Measurements from ENCODE around the gene ATP5MG.

ATP5MG gene

GRCh38 chr11:118375978-118376377 is 25.4 kb upstream of the ATP5MG start:
- no peaks in the 10 kb centered on the region for H3K79me2 ChIP-seq (ENCODE audit: low read length)
- TF ChIP-seq EZH2 (optimal IDR thresholded peaks at IDR 0.05; ENCODE audit: low read depth, low read length) = no peak
- TF ChIP-seq EZH2phosphoT487 (IDR thresholded peaks at IDR 0.05; ENCODE audit: low read length) = no peak
- TF ChIP-seq CTCF (IDR thresholded peaks at IDR 0.05; ENCODE audit: low read length) = no peak
- H3K4me3 ChIP-seq (ENCODE audit: low read length) = no peak overlapping the region
- no peak for DNase-seq
- no peaks in the 10 kb centered on the region for H4K20me1 ChIP-seq (ENCODE audit: insufficient read depth, low read length)
- peaks cover 9% of the 10 kb centered on the region; the same call in 1 of the 2 replicates for H3K36me3 ChIP-seq (replicated peaks; ENCODE audit: insufficient read depth, low read length)
- H3K9ac ChIP-seq (ENCODE audit: low read length) = no peak overlapping the region
- H3K27ac ChIP-seq (ENCODE audit: low read length) = no peak overlapping the region
- H3K9me2 ChIP-seq (replicated peaks; ENCODE audit: insufficient read depth, low read length) = no peaks in the 10 kb centered on the region
- no peak overlapping the region for H2AFZ ChIP-seq (ENCODE audit: low read length)
- H3K27me3 ChIP-seq (replicated peaks; ENCODE audit: insufficient read depth, low read length) = no peaks in the 10 kb centered on the region
- no peaks in the 10 kb centered on the region for H3K9me3 ChIP-seq (replicated peaks; ENCODE audit: insufficient read depth, low read length)
- H3F3A ChIP-seq (ENCODE audit: insufficient read depth, low read length) = no peaks in the 10 kb centered on the region
- no peak overlapping the region for H3K4me2 ChIP-seq (ENCODE audit: low read depth, low read length)
- H3K4me1 ChIP-seq (ENCODE audit: low read length) = no peaks in the 10 kb centered on the region

GRCh38 chr11:118379497-118379896 is 21.9 kb upstream of the ATP5MG start:
- Histone ChIP-seq H4K20me1 (ENCODE audit: insufficient read depth, low read length) (no peaks in the 10 kb centered on the region), H3K27ac (ENCODE audit: low read length) (no peak overlapping the region), H3K36me3 (replicated peaks; ENCODE audit: insufficient read depth, low read length) (peaks cover 5% of the 10 kb centered on the region; the same call in 1 of the 2 replicates), H3K9ac (ENCODE audit: low read length) (no peak overlapping the region), H3K4me2 (ENCODE audit: low read depth, low read length) (no peak overlapping the region), H3K79me2 (ENCODE audit: low read length) (no peaks in the 10 kb centered on the region), H3K27me3 (replicated peaks; ENCODE audit: insufficient read depth, low read length) (no peaks in the 10 kb centered on the region), H3K9me2 (replicated peaks; ENCODE audit: insufficient read depth, low read length) (no peaks in the 10 kb centered on the region), H3K9me3 (replicated peaks; ENCODE audit: insufficient read depth, low read length) (no peaks in the 10 kb centered on the region), H2AFZ (ENCODE audit: low read length) (no peak overlapping the region), H3K4me3 (ENCODE audit: low read length) (no peak overlapping the region), H3F3A (ENCODE audit: insufficient read depth, low read length) (no peaks in the 10 kb centered on the region), H3K4me1 (ENCODE audit: low read length) (no peaks in the 10 kb centered on the region)
- TF ChIP-seq EZH2 (optimal IDR thresholded peaks at IDR 0.05; ENCODE audit: low read depth, low read length) (no peak), CTCF (IDR thresholded peaks at IDR 0.05; ENCODE audit: low read length) (no peak), EZH2phosphoT487 (IDR thresholded peaks at IDR 0.05; ENCODE audit: low read length) (no peak)
- DNase-seq = no peak

GRCh38 chr11:118380571-118380970 is 20.8 kb upstream of the ATP5MG start:
- Histone ChIP-seq H3K4me3 (ENCODE audit: low read length) (no peak overlapping the region), H2AFZ (ENCODE audit: low read length) (no peak overlapping the region), H3K4me2 (ENCODE audit: low read depth, low read length) (no peak overlapping the region), H3K27me3 (replicated peaks; ENCODE audit: insufficient read depth, low read length) (no peaks in the 10 kb centered on the region), H3K4me1 (ENCODE audit: low read length) (no peaks in the 10 kb centered on the region), H3K9me2 (replicated peaks; ENCODE audit: insufficient read depth, low read length) (no peaks in the 10 kb centered on the region), H3K36me3 (replicated peaks; ENCODE audit: insufficient read depth, low read length) (peaks cover 8% of the 10 kb centered on the region; the same call in 1 of the 2 replicates), H3K9me3 (replicated peaks; ENCODE audit: insufficient read depth, low read length) (no peaks in the 10 kb centered on the region), H4K20me1 (ENCODE audit: insufficient read depth, low read length) (no peaks in the 10 kb centered on the region), H3K27ac (ENCODE audit: low read length) (no peak overlapping the region), H3K79me2 (ENCODE audit: low read length) (no peaks in the 10 kb centered on the region), H3K9ac (ENCODE audit: low read length) (no peak overlapping the region), H3F3A (ENCODE audit: insufficient read depth, low read length) (no peaks in the 10 kb centered on the region)
- no peak for DNase-seq
- TF ChIP-seq EZH2 (optimal IDR thresholded peaks at IDR 0.05; ENCODE audit: low read depth, low read length) (no peak), EZH2phosphoT487 (IDR thresholded peaks at IDR 0.05; ENCODE audit: low read length) (no peak), CTCF (IDR thresholded peaks at IDR 0.05; ENCODE audit: low read length) (no peak)

Measured in MM.1S (cell line).